Spleen (tissue), 7 donors: ENCODE data around the gene STON2.

ENCODE experiments used
- POLR2A ChIP-seq, 3 donors: fragments of 450-650 bp; IDR thresholded peaks; one replicate each; pipeline ENCODE4 v1.5.1; 2017; ENCODE audit warnings: antibody characterized with exemption in 3 of 3, mild to moderate bottlenecking in 1 of 3
- POLR2AphosphoS5 ChIP-seq, 3 donors: sonication (generic); formaldehyde crosslinking; IDR thresholded peaks; one replicate each; pipeline ENCODE4 v1.5.1; 2017; ENCODE audit warnings: antibody characterized with exemption in 3 of 3
- TF ChIP-seq, protein P1 (sequence below), 11 experiments: fragments of 200-600 bp in 7 of 11; fragments of 450-650 bp in 4 of 11; sonication (generic) in 4 of 11; IDR thresholded peaks in 8 of 11; conservative IDR thresholded peaks in 3 of 11; 1 replicate in 7 of 11; 2 replicates in 4 of 11; pipeline versions ENCODE4 v1.4.0 to v1.8.0; 2016 to 2021; ENCODE audit warnings: antibody characterized with exemption in 11 of 11, inconsistent platforms in 4 of 11, mild to moderate bottlenecking in 1 of 11
- donor health status: DM: no; HTN: no; CAD: no; lungs with moderate emphysema.
- donor health status: DM: no; HTN: no; CAD: no.
- donor health status: DM: no; HTN: no; CAD: no.

DNA sequence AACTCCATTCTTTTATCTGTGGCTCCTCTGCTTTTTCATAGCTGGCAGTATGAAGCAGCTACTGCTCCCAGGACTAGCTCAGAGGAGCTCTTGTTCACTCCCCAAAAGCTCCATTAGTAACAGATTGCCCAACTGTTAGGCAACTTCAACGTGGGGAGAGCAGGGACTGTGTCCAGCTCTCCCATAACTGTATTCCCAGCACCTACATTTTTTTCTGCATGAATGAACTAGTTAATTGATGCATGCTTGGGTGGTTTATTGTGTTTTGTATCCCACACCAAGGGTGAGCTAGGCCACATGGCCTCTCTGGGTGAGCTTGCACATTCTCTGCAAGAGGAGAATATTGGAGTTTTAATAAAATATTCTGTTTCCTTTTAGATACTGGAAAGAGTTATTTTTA is 15.2 kb downstream of the STON2 start:
- TF ChIP-seq, protein P1, sequence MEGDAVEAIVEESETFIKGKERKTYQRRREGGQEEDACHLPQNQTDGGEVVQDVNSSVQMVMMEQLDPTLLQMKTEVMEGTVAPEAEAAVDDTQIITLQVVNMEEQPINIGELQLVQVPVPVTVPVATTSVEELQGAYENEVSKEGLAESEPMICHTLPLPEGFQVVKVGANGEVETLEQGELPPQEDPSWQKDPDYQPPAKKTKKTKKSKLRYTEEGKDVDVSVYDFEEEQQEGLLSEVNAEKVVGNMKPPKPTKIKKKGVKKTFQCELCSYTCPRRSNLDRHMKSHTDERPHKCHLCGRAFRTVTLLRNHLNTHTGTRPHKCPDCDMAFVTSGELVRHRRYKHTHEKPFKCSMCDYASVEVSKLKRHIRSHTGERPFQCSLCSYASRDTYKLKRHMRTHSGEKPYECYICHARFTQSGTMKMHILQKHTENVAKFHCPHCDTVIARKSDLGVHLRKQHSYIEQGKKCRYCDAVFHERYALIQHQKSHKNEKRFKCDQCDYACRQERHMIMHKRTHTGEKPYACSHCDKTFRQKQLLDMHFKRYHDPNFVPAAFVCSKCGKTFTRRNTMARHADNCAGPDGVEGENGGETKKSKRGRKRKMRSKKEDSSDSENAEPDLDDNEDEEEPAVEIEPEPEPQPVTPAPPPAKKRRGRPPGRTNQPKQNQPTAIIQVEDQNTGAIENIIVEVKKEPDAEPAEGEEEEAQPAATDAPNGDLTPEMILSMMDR (IDR thresholded peaks at IDR 0.05 in 8 of 11, conservative IDR thresholded peaks at IDR 0.05 in 3 of 11) = no peak
- no peak for TF ChIP-seq POLR2A (IDR thresholded peaks at IDR 0.05)
- no peak for TF ChIP-seq POLR2AphosphoS5 (IDR thresholded peaks at IDR 0.05)
